NCI-H2107 treated with DMSO at 0.1 percent for 48 hours (cell line): ENCODE measurements around the gene CEP89.
"Not testable (repeated sequence)": the region's sequence is repeated elsewhere in the genome, so short reads cannot be mapped to it uniquely, and the experiment has no call there.

ENCODE experiments used
- DNase-seq: peaks from one replicate; lab custom pipeline; 2025; ENCODE audit not compliant: unreplicated experiment; lab: John Stamatoyannopoulos, UW

The CEP89 gene

DNA sequence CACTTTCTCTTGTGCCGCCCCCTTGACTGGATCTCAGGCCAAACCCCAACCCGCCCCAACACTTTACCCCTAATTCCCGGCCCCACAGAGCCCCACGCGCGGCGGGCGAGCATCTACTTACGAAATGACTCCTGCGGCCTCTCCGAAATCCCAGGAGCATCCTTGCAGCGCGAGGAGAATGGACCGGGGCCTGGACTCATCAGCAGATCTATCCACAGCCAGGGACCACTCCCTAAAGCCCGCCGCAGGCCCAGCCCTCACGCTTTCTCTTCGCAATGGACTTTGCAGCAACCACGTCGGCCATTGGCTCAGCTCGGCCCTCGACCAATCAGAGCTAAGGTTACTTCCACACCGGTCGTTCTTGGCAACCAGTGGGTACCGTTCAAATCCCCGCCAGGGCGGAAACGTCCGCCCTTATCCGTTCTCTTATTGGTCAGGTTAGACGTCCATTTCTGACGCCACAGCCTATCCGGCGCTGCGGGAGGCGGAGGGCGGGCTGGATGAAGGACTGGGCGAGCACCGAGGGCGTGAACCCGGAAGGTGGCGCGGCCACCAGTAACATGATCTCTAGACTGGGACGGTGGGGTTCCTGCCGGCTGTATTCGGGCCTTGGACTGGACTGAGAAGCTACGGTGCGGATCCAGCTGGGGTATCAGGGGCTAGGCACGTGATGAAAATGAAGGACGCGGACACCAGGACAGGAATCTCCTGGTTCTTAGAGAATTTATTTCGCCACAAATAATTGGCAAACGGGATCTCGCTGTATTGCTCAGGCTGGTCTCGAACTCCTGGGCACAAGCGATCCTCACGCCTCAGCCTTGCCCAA, at the start of gene CEP89, which contains the start of gene FAAP24:
Gene CEP89 (minus strand): TSS at position 244 of the 826 bp plus-strand sequence. CDS start 84 bp downstream, at position 160.
Gene FAAP24 (plus strand): TSS at position 528 of the 826 bp plus-strand sequence. CDS start 955 bp downstream, outside the sequence.
- peak; percentile 97 for DNase-seq

DNA sequence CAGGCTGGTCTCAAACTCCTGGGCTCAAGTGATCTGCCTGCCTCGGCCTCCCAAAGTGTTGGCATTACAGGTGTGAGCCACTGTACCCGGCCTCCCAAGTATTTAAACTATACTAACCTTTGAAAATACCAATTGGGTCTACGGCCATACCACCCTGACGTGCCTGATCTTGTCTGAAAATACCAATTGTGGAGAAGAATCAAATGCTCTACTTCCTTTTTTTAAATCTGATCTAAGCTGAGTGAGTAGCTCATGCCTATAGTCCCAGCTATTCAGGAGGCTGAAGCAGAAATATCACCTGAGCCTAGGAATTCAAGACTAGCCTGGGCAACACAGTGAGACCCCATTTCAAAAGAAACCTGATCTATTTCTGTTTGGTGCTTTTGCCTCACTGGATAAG, 39.1 kb upstream of the CEP89 start:
- not testable (repeated sequence) for DNase-seq

DNA sequence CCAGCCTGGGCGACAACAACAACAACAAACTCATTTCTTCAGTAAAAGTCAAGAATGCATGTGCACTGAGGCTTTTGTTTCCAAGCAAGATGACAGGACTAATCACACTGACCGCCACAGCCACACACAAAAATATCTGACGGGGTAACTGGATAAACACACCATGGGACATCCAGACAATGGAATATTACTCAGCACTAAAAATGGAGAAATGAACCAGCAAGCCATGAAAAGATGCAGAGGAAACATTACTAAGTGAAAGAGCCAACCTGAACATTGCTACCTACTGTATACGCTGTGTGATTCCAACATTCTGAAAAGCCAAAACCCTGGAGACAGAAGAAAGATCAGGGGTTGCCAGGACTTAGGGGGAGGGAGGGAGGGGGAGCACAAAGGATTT, 37.0 kb upstream of the CEP89 start:
- DNase-seq: no peak

GRCh38 chr19:33005440-33005839, 33.7 kb upstream of the CEP89 start:
- peak; percentile 27 for DNase-seq

- not testable (repeated sequence) for DNase-seq
These were observed 31.8 kb upstream of the CEP89 start for GRCh38 chr19:33003424-33004024.

GRCh38 chr19:33002126-33002865, 30.5 kb upstream of the CEP89 start:
- not testable (repeated sequence) for DNase-seq

DNA sequence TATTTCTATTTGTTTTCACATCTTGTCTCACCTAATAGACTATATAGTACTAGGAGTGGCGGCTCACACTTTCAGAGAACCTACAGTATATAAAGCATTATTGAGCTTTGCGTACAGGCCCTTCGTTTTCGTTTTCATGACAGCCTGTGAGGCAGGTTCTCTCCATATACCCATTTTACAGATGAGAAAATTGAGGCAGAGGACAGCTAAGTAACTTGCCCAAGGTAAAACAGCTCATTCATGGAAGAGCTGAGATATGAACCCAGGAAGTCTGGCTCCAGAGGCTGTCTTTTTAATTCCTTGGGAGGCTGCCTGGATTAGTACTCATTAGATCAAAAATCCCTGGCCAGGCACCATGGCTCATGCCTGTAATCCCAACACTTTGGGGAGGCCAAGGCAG, 29.2 kb upstream of the CEP89 start:
- DNase-seq: no peak

DNA sequence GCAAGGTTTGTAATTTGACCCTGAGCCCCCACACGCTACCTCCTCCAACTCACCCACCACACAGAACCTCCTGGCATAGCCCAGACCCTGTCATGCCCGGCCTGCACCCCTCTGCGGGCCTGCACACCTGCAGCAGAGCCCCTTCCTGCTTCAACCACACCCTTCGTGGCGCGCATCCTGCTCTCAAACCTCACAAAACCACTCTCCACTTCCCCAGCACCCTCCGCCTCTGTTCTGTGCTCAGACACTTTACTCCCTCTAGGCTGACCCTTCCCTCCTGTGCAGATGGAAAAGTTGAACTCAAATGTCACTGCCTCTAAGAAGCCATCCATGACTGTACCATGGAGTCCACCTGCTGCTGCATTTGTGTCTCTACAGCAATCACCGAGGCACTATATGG, 28.8 kb upstream of the CEP89 start:
- DNase-seq: no peak

GRCh38 chr19:32998722-32999121, 27.0 kb upstream of the CEP89 start:
- no peak for DNase-seq

- no peak for DNase-seq
These were observed 26.1 kb upstream of the CEP89 start for GRCh38 chr19:32997716-32998355.

DNA sequence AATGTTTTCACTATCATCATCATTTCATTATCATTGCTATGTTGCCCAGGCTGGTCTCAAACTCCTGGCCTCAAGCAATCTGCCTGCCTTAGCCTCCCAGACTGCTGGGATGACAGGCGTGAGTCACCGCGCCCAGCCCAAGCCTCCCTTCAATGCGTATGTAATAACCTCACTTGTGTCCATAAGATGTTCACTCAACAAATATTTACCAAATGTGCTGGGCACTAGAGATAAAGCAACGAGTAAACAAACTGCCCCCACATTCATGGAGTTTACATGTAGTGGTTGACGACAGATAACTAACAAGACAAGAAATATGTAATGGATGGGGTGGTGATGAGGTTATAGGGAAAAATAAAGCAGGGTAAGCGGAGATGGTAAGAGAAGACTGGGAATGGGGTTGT, 25.3 kb upstream of the CEP89 start:
- DNase-seq: not testable (repeated sequence)

- DNase-seq: not testable (repeated sequence)
These were observed 24.2 kb upstream of the CEP89 start for GRCh38 chr19:32995966-32996365.

GRCh38 chr19:32988724-32989123, 17.0 kb upstream of the CEP89 start:
- DNase-seq: no peak

DNA sequence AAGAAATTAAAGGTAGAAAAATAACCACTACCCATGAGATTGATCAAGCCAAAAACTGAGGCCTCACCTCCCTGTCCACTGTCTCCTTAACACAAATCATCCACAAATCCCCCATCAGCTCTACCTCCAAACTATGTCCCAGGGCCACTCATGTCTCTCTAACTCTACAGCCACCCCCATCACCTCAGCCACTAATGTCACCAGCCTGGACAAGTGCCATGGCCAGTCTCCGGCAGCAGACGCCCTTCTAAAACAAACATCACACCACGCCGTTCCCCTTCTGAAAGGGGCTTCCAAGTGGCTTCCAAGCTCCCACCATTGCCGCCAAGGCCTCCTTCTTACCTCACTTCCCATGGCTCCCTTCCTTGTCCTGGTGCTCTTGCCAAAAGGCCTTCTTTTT, 16.5 kb upstream of the CEP89 start:
- not testable (repeated sequence) for DNase-seq

DNA sequence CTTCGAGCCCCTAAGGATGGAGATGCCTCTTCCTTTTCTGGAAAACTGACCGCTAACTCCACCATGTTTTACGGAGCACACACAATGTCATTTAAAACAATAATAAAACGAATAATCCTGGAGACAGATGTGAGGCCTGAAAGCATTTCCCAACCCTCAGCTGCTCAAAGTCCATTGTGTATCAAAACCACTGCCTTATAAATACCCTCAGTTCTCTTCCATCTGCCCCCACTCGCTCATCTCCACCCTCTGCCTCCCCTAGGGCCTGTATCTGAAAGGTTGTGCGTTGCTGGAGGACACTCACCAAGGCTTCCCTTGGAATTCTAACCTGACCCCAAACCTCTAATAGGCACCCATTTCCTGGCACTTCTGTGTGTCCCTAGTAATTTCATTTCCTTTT, 10.7 kb upstream of the CEP89 start:
- not testable (repeated sequence) for DNase-seq

DNA sequence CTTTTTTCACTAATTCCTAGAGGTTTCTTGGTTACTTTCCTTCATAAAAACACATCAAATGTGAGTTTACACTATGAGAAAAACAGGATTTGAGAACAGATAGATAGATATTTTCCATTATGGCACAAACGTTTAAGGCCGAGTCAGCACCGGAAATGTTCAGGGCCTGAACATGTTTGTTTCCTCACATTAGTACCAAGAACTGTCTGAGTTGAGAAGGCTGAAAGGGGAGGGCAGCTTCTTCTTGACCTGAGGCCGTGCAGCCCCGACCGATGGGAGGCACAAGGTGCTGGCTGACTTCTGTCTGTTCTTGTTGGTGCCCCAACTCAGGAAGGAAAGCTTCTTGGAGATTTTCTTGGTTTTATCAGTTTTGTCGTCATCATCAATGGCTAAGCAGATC, 8.0 kb upstream of the CEP89 start:
- not testable (repeated sequence) for DNase-seq

DNA sequence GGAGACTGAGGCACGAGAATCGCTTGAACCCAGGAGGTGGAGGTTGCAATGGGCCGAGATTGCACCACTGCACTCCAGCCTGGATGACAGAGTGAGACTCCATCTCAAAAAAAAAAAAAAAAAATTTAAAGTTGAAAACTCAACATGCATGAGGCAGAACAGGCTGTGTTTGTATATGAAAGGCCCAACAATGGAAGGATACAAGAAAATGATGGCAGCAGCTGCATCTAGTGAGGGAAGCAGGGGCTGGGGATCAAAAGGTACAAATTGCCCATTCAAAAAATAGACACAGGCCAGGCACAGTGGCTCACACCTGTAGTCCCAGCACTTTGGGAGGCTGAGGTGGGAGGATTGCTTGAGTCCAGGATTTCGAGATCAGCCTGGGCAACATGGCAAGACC, 6.1 kb upstream of the CEP89 start:
- DNase-seq: not testable (repeated sequence)

DNA sequence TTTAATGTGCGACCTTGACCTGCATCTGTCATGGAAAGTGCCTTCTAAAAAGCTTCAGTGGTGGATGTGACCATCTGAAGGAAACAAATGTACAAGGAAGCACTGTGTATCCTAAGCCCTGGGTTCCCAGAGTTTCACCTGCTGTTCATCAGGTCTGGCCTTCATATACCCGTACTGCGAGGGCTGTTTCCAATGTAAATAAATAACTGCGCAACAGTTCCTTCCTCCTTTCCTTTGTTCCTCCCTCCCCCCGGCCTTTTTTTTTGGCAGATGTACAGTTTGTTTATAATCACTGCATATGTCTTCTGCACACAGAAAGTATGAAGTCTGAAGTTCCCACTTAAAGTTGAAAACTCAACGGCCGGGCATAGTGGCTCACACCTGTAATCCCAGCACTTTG, 5.5 kb upstream of the CEP89 start:
- DNase-seq: no peak

GRCh38 chr19:32976223-32976805, 4.6 kb upstream of the CEP89 start:
- peak; percentile 71 for DNase-seq

- no peak for DNase-seq
These were observed 654 bp downstream of the CEP89 start for GRCh38 chr19:32971012-32971595.
